Osteoblast (primary cell): ENCODE results near the gene IL22RA2. TPM values are rescaled to one million over a fixed set of nuclear protein-coding genes. Genes with fewer than 3 reads are reported as not detected.

Experiments
- DNase-seq: peaks from one replicate; pipeline ENCODE4 v3.0.0; 2011; ENCODE audit warnings: low spot score, mixed read lengths; ENCODE audit not compliant: insufficient read length; ENCODE audit errors: missing footprints
- H2AFZ ChIP-seq: 2 replicates; pipeline ENCODE4 v1.6.0; 2011; ENCODE audit warnings: mild to moderate bottlenecking, low read length
- H3K27ac ChIP-seq: 2 replicates; pipeline ENCODE4 v1.5.1; 2011; ENCODE audit warnings: mild to moderate bottlenecking, low read depth, low read length, moderate library complexity
- H3K27me3 ChIP-seq: 2 replicates; pipeline ENCODE4 v1.6.0; 2012; ENCODE audit warnings: mild to moderate bottlenecking, control low read depth, inconsistent platforms, low read length, moderate library complexity; ENCODE audit not compliant: insufficient read depth
- H3K36me3 ChIP-seq: 2 replicates; pipeline ENCODE4 v1.5.1; 2011; ENCODE audit warnings: mild to moderate bottlenecking, low read length, control low read depth, moderate library complexity; ENCODE audit not compliant: insufficient read depth
- H3K4me1 ChIP-seq: 2 replicates; pipeline ENCODE4 v1.5.1; 2011; ENCODE audit warnings: mild to moderate bottlenecking, low read length, control low read depth, moderate library complexity; ENCODE audit not compliant: insufficient read depth
- H3K4me2 ChIP-seq: 2 replicates; pipeline ENCODE4 v1.6.0; 2011; ENCODE audit warnings: mild to moderate bottlenecking, low read length; ENCODE audit not compliant: insufficient read depth
- H3K4me3 ChIP-seq: fragments of 200-600 bp; sonication (generic); 3 replicates; pipeline ENCODE4 v1.5.1; 2012; ENCODE audit warnings: mild to moderate bottlenecking, low read length, inconsistent platforms; ENCODE audit not compliant: insufficient read depth
- H3K79me2 ChIP-seq: 2 replicates; pipeline ENCODE4 v1.6.0; 2012; ENCODE audit warnings: mild to moderate bottlenecking, low read length, control low read depth, inconsistent platforms; ENCODE audit not compliant: insufficient read depth
- H3K9me3 ChIP-seq: 2 replicates; pipeline ENCODE4 v1.5.1; 2011; ENCODE audit warnings: low read depth, low read length, control low read depth
- H4K20me1 ChIP-seq: 2 replicates; pipeline ENCODE4 v1.6.0; 2012; ENCODE audit warnings: mild to moderate bottlenecking, low read length, control low read depth; ENCODE audit not compliant: insufficient read depth
- total RNA-seq: library from RNA; depleted of rRNA; stranded (reverse); fragments of >200 nt; gene quantifications from 2 replicates; pipeline ENCODE4 v1.2.3, GENCODE V29; 2012
- TF ChIP-seq, protein P1 (sequence below): IDR thresholded peaks from 2 replicates; pipeline ENCODE4 v1.5.1; 2011; ENCODE audit warnings: mild to moderate bottlenecking, low read depth, low read length, moderate library complexity; ENCODE audit errors: extremely low read depth

Gene IL22RA2
- total RNA-seq, 1 donor: not detected

DNA sequence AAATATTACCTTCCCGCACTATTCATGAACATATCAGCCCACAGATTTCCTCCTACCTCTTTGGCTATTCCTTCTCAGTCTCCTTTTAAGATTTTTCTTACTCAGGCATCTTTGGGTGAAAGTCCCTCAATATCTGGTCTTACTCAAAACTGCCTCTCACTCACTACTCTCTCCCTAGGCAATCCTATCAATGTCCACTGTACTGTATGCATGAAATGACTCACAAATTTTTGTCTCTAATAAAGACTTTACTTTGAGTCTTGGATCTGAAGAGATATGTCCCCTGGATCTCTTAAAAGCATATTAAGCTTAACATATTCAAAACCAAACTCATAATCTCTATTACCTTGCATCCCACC is 24.4 kb downstream of the IL22RA2 start:
- no peaks in the 10 kb centered on the region for H3K9me3 ChIP-seq
- H4K20me1 ChIP-seq: no peaks in the 10 kb centered on the region
- no peak overlapping the region for H3K4me2 ChIP-seq
- TF ChIP-seq, protein P1, sequence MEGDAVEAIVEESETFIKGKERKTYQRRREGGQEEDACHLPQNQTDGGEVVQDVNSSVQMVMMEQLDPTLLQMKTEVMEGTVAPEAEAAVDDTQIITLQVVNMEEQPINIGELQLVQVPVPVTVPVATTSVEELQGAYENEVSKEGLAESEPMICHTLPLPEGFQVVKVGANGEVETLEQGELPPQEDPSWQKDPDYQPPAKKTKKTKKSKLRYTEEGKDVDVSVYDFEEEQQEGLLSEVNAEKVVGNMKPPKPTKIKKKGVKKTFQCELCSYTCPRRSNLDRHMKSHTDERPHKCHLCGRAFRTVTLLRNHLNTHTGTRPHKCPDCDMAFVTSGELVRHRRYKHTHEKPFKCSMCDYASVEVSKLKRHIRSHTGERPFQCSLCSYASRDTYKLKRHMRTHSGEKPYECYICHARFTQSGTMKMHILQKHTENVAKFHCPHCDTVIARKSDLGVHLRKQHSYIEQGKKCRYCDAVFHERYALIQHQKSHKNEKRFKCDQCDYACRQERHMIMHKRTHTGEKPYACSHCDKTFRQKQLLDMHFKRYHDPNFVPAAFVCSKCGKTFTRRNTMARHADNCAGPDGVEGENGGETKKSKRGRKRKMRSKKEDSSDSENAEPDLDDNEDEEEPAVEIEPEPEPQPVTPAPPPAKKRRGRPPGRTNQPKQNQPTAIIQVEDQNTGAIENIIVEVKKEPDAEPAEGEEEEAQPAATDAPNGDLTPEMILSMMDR: no peak
- no peak overlapping the region for H3K27ac ChIP-seq
- H3K27me3 ChIP-seq: peaks cover 3% of the 10 kb centered on the region
- no peak for DNase-seq
- H2AFZ ChIP-seq: no peak overlapping the region
- H3K79me2 ChIP-seq: no peaks in the 10 kb centered on the region
- peaks cover 3% of the 10 kb centered on the region for H3K4me1 ChIP-seq
- H3K4me3 ChIP-seq: no peak overlapping the region
- H3K36me3 ChIP-seq: no peaks in the 10 kb centered on the region

DNA sequence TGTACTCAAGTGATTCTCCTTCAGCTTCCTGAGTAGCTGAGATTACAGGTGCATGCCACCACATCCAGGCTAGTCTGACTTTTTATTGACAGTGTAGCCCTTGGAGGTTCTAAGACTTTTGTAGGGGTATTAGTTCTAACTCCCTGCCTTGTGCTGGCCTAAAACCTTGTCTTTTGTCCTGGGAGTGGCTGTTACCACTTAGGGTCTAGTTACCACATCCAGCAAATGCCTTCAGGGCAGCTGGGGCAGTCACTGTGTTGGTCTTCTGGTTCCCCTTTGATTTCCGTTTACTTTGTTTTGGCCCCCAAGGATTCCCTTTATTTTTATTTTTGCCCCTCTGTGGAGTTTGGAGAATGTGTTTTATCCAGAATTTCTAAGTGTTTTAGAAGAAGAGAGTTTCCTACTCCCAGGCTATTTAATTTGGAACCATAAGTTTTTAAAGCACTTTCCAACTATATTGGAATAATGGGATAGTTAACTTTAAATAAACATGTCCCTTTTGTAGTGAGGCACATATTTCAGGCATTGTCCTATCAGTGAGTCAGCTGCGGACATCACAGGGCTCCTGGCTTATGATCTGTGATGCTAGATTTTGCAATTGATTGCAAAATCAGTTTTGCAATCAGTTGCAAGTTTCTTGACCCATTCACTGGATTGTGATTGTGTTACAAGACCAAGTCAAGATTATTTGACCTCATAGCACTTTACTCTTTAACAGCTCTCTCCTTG is 25.0 kb downstream of the IL22RA2 start:
- Histone ChIP-seq H3K4me1 (peaks cover 3% of the 10 kb centered on the region), H3K27me3 (peaks cover 3% of the 10 kb centered on the region), H3K9me3 (no peaks in the 10 kb centered on the region), H2AFZ (no peak overlapping the region), H3K27ac (no peak overlapping the region), H4K20me1 (no peaks in the 10 kb centered on the region), H3K79me2 (no peaks in the 10 kb centered on the region), H3K36me3 (no peaks in the 10 kb centered on the region), H3K4me2 (no peak overlapping the region), H3K4me3 (no peak overlapping the region)
- DNase-seq: no peak
- TF ChIP-seq, protein P1: no peak

DNA sequence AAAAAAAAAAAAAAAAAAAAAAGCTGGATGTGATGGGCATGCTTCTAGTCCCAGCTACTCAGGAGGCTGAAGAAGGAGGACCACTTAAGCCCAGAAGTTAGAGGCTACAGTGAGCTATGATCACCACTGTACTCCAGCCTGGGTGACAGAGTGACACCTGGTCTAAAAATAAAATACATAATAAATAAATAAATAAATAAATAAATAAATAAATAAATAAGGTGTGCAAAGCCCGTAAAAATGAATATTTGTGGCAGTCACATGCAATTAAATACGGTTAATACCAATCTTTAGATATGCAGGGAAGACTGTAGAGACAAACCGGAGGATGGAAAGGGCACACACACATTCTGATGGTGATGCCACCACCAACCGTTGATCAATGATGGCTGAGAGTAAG is 26.2 kb downstream of the IL22RA2 start:
- Histone ChIP-seq H4K20me1 (no peaks in the 10 kb centered on the region), H3K4me3 (no peak overlapping the region), H3K4me2 (no peak overlapping the region), H2AFZ (no peak overlapping the region), H3K27me3 (peaks cover 3% of the 10 kb centered on the region), H3K4me1 (peaks cover 3% of the 10 kb centered on the region), H3K36me3 (no peaks in the 10 kb centered on the region), H3K79me2 (no peaks in the 10 kb centered on the region), H3K27ac (no peak overlapping the region), H3K9me3 (no peaks in the 10 kb centered on the region)
- DNase-seq: no peak
- TF ChIP-seq, protein P1: no peak

DNA sequence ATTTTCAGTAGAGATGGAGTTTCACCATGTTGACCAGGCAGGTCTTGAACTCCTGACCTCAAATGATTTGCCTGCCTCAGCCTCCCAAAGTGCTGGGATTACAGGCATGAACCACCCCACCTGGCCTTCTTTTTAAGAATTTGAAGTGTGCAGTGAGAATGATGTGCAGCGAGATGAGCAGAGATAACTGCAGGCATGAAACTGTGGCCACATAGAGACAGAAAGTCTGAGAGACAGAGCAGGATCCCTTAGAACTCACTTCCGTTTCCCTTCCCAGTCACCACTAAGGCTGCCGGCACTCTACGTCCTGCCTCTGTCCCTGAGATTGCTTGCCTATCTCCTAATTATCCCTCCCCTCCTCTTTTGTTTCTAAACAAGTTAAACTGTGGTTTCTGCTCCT is 27.2 kb downstream of the IL22RA2 start:
- TF ChIP-seq, protein P1: no peak
- no peaks in the 10 kb centered on the region for H3K79me2 ChIP-seq
- DNase-seq: no peak
- H3K4me2 ChIP-seq: no peak overlapping the region
- H4K20me1 ChIP-seq: no peaks in the 10 kb centered on the region
- H3K36me3 ChIP-seq: no peaks in the 10 kb centered on the region
- H3K27me3 ChIP-seq: peaks cover 3% of the 10 kb centered on the region
- H3K27ac ChIP-seq: no peak overlapping the region
- peaks cover 3% of the 10 kb centered on the region for H3K4me1 ChIP-seq
- no peak overlapping the region for H3K4me3 ChIP-seq
- H3K9me3 ChIP-seq: no peaks in the 10 kb centered on the region
- no peak overlapping the region for H2AFZ ChIP-seq
